B cell (primary cell): ENCODE data around the gene DSCAML1. TPM values are rescaled to one million over a fixed set of nuclear protein-coding genes. Genes with fewer than 3 reads are reported as not detected.
"Not testable (repeated sequence)": the region's sequence is repeated elsewhere in the genome, so short reads cannot be mapped to it uniquely, and the experiment has no call there.

ENCODE experiments used
- ATAC-seq: fragments of 200-7000 bp; cut with Tn5 transposase; one replicate; pipeline ENCODE4 v1.10.0; 2021; ENCODE audit warnings: low read depth, mild to moderate bottlenecking, moderate number of reproducible peaks, moderate library complexity
- CTCF ChIA-PET: fragments of 350-600 bp; sonication (Branson Sonifier 250); formaldehyde crosslinking; loops from one replicate; lab custom pipeline; 2021; ENCODE audit warnings: antibody characterized with exemption, inconsistent platforms; lab: Charles Lee
- POLR2A ChIA-PET: fragments of 350-600 bp; sonication (Branson Sonifier 250); formaldehyde crosslinking; loops from one replicate; lab custom pipeline; 2021; ENCODE audit warnings: antibody characterized with exemption; lab: Charles Lee
- DNase-seq: peaks from one replicate; pipeline ENCODE4 v3.0.0; 2013
- H2AFZ ChIP-seq: 2 replicates; pipeline ENCODE4 v1.6.1; 2012; ENCODE audit warnings: mild to moderate bottlenecking, low read depth, low read length; ENCODE audit not compliant: insufficient read depth, poor library complexity, severe bottlenecking
- H3K27ac ChIP-seq, 2 donors: 1 replicate in 1 of 2; 2 replicates in 1 of 2; pipeline ENCODE4 v1.5.1; 2012 to 2013; ENCODE audit warnings: low read length in 2 of 2, mild to moderate bottlenecking in 2 of 2, moderate library complexity in 1 of 2
- H3K27me3 ChIP-seq, 4 experiments: fragments of 200-600 bp in 1 of 4; sonication (generic) in 1 of 4; replicated peaks in 1 of 4; 1 replicate in 2 of 4; 2 replicates in 2 of 4; pipeline versions ENCODE4 v1.6.1 to v1.7.0; 2013 to 2016; ENCODE audit warnings: low read length in 3 of 4, mild to moderate bottlenecking in 2 of 4, mixed read lengths in 1 of 4, moderate library complexity in 1 of 4; ENCODE audit not compliant: insufficient read depth in 4 of 4, control insufficient read depth in 3 of 4; ENCODE audit errors: control extremely low read depth in 1 of 4
- H3K36me3 ChIP-seq, 2 experiments: replicated peaks in 1 of 2; 1 replicate in 1 of 2; 2 replicates in 1 of 2; pipeline versions ENCODE4 v1.6.1 to v1.7.1; 2013; ENCODE audit warnings: low read length in 1 of 2; ENCODE audit not compliant: insufficient read depth in 2 of 2, control insufficient read depth in 1 of 2; ENCODE audit errors: control extremely low read depth in 1 of 2, extremely low read depth in 1 of 2
- H3K4me1 ChIP-seq, 2 donors: fragments of 200-600 bp in 1 of 2; sonication (generic) in 1 of 2; 1 replicate in 1 of 2; 2 replicates in 1 of 2; pipeline versions ENCODE4 v1.5.1 to v1.6.1; 2013 to 2017; ENCODE audit warnings: low read length in 2 of 2; ENCODE audit not compliant: control insufficient read depth in 2 of 2, insufficient read depth in 2 of 2
- H3K4me2 ChIP-seq: replicated peaks from 2 replicates; pipeline ENCODE3; 2012; ENCODE audit warnings: mild to moderate bottlenecking, low read depth, low read length; ENCODE audit not compliant: poor library complexity, severe bottlenecking
- H3K4me3 ChIP-seq, 5 experiments: fragments of 200-600 bp in 1 of 5; sonication (generic) in 1 of 5; 1 replicate in 3 of 5; 2 replicates in 2 of 5; pipeline versions ENCODE4 v1.5.1 to v1.7.0; 2011 to 2016; ENCODE audit warnings: low read length in 4 of 5, mild to moderate bottlenecking in 4 of 5, low read depth in 2 of 5, control low read depth in 1 of 5, moderate library complexity in 1 of 5; ENCODE audit not compliant: insufficient read depth in 1 of 5; ENCODE audit errors: control extremely low read depth in 1 of 5, extremely low read depth in 1 of 5
- H3K79me2 ChIP-seq: fragments of 200-600 bp; sonication (generic); one replicate; pipeline ENCODE4 v1.6.0; 2016; ENCODE audit warnings: low read length; ENCODE audit not compliant: control insufficient read depth, insufficient read depth
- H3K9ac ChIP-seq: fragments of 200-600 bp; sonication (generic); 2 replicates; pipeline ENCODE4 v1.6.1; 2017; ENCODE audit warnings: mild to moderate bottlenecking, low read length, moderate library complexity
- H3K9me3 ChIP-seq, 3 donors: one replicate each; pipeline versions ENCODE4 v1.6.1 to v1.7.1; 2013; ENCODE audit warnings: low read length in 2 of 3; ENCODE audit not compliant: control insufficient read depth in 2 of 3, insufficient read depth in 1 of 3; ENCODE audit errors: control extremely low read depth in 1 of 3
- H4K20me1 ChIP-seq: 2 replicates; pipeline ENCODE4 v1.6.0; 2012; ENCODE audit warnings: mild to moderate bottlenecking, low read length; ENCODE audit not compliant: insufficient read depth, control insufficient read depth, poor library complexity, severe bottlenecking
- H3K27ac Mint-ChIP-seq: one replicate; pipeline ENCODE4 v1.8.0; 2021; ENCODE audit warnings: mixed read lengths
- H3K27me3 Mint-ChIP-seq: one replicate; pipeline ENCODE4 v1.8.0; 2021; ENCODE audit warnings: mixed read lengths
- H3K4me1 Mint-ChIP-seq: one replicate; pipeline ENCODE4 v1.8.0; 2021; ENCODE audit warnings: mixed read lengths
- H3K4me3 Mint-ChIP-seq: one replicate; pipeline ENCODE4 v1.8.0; 2021; ENCODE audit warnings: mixed read lengths
- H3K9me3 Mint-ChIP-seq: one replicate; pipeline ENCODE4 v1.8.0; 2022; ENCODE audit warnings: mixed read lengths; ENCODE audit not compliant: insufficient read depth
- WGBS: methylation state at CpG from one replicate; pipeline ENCODE4 v1.1.5; 2013; ENCODE audit warnings: missing lambda C conversion rate; ENCODE audit not compliant: insufficient coverage; 5-methylcytosine and 5-hydroxymethylcytosine counted together
- intact Hi-C: fragments of 100-400 bp; cut with micrococcal nuclease; formaldehyde crosslinking; loops from one replicate; pipeline ENCODE4 v1.10.0; 2022
- polyA plus RNA-seq: library from polyadenylated mRNA; depleted of rRNA; stranded (reverse); fragments of >200 nt; gene quantifications from 2 replicates; pipeline ENCODE4 v1.2.3, GENCODE V29; 2012
- total RNA-seq, 2 donors: library from RNA; stranded (reverse); fragments of 120-200 nt in 1 of 2; gene quantifications; 1 replicate in 1 of 2; 2 replicates in 1 of 2; pipeline versions ENCODE4 v1.2.3 to v1.2.4, GENCODE V29; 2013 to 2022
- TF ChIP-seq, protein P1 (sequence below): fragments of 200-600 bp; IDR thresholded peaks from one replicate; pipeline ENCODE4 v1.8.0; 2022; ENCODE audit warnings: antibody characterized with exemption, mild to moderate bottlenecking

DSCAML1 gene
- total and polyA plus RNA-seq, 2 donors (not counting 1 experiment from before 2014, with no cell fraction given), result 1.2 to 6.2 TPM

DNA sequence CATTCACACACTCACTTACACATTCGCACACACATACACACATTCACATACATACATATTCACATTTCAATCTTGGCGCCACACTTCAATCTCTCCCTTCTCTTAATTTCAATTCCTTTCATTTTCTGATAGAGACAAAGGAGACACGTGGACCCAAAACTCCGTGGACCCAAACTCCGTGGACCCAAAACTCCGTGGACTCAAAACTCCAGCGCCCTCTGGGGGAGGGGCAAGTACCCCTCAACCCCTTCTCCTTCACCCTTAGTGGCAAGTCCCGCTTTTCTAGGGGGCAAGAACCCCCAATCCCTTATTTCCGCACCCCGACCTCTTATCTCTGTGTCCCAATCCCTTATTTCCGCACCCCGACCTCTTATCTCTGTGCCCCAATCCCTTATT is 13.0 kb upstream of the DSCAML1 start:
- H3K27ac Mint-ChIP-seq, H2AFZ ChIP-seq, H3K36me3 ChIP-seq, H3K4me3 Mint-ChIP-seq, H3K27ac ChIP-seq, ATAC-seq, H3K4me2 ChIP-seq, DNase-seq, H4K20me1 ChIP-seq, H3K27me3 ChIP-seq, H3K4me3 ChIP-seq, intact Hi-C loops, H3K9me3 Mint-ChIP-seq, H3K9ac ChIP-seq, H3K9me3 ChIP-seq, H3K27me3 Mint-ChIP-seq: not testable (repeated sequence)
- WGBS, result 85% methylated on average over 12 of the region's 12 CpGs
- POLR2A ChIA-PET, result interaction anchor here (0.7 kb wide), 1 partner anchor 104 kb away, joined by 3 read pairs; no protein-coding TSS in a partner anchor
- Histone ChIP-seq H3K4me1 (peaks cover 10 to 20% of the 10 kb centered on the region in 2 donors), H3K79me2 (peaks cover 13% of the 10 kb centered on the region)
- CTCF ChIA-PET, result interaction anchor here (1.7 to 14.3 kb wide), 5 partner anchors 11 to 360 kb away, joined by 3 to 462 read pairs (median 63); partner anchors contain the start of gene FXYD2
- peaks cover 17% of the 10 kb centered on the region for H3K4me1 Mint-ChIP-seq

DNA sequence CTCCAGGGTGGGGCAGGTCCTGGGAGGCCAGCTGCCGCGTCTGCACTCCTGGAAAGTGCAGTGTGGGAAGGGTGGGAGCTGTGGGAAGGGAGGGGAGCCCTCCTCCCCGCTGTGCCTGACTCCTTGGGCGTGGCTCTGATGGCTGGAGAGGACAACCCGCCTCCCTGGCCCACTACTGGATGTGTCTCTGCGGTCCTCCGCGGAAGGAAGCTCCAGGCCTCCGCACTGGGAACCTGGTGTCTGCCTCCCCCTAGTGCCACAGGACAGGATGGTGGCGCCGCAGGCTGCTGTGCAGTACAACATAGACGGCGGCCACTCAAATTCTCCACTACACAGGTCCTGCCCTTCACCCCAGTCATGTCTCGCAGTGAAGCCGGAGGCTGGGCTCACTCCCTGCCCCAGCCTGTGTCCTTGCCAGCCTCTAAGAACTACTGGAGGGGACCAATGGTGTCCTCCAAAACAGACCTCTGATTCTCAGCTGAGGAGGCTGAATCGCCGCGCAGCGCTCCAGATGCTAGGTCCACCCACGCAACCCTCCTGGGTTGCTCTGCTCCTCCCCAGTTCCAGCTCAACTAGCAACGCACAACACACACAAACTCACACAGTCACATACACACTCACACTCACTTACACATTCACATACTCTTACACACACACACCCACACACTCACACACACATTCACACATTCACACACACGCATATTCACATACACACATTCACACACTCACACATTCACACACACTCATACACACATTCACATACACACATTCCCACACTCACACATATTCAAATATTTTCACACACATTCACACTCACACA is 12.4 kb upstream of the DSCAML1 start:
- H4K20me1 ChIP-seq, result peaks cover 4% of the 10 kb centered on the region
- no peak overlapping the region for H3K4me3 ChIP-seq
- peaks cover 12% of the 10 kb centered on the region for H3K79me2 ChIP-seq
- no peaks in the 10 kb centered on the region for H3K9me3 ChIP-seq
- peaks cover 4 to 14% of the 10 kb centered on the region in 2 donors for H3K4me1 ChIP-seq
- no peak overlapping the region for H3K4me3 Mint-ChIP-seq
- POLR2A ChIA-PET, result interaction anchor here (0.5 kb wide), 1 partner anchor 482 kb away, joined by 3 read pairs; the partner anchor contains the start of gene CEP164
- H3K36me3 ChIP-seq, result peaks cover 0 to 12% of the 10 kb centered on the region in 2 experiments
- H3K27me3 Mint-ChIP-seq, result peaks cover 10% of the 10 kb centered on the region
- TF ChIP-seq, protein P1, sequence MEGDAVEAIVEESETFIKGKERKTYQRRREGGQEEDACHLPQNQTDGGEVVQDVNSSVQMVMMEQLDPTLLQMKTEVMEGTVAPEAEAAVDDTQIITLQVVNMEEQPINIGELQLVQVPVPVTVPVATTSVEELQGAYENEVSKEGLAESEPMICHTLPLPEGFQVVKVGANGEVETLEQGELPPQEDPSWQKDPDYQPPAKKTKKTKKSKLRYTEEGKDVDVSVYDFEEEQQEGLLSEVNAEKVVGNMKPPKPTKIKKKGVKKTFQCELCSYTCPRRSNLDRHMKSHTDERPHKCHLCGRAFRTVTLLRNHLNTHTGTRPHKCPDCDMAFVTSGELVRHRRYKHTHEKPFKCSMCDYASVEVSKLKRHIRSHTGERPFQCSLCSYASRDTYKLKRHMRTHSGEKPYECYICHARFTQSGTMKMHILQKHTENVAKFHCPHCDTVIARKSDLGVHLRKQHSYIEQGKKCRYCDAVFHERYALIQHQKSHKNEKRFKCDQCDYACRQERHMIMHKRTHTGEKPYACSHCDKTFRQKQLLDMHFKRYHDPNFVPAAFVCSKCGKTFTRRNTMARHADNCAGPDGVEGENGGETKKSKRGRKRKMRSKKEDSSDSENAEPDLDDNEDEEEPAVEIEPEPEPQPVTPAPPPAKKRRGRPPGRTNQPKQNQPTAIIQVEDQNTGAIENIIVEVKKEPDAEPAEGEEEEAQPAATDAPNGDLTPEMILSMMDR, result no peak
- no peak overlapping the region for H2AFZ ChIP-seq
- no peak overlapping the region for H3K27ac ChIP-seq
- peaks cover 11% of the 10 kb centered on the region for H3K4me1 Mint-ChIP-seq
- peak overlapping the region; percentile 28 for H3K27ac Mint-ChIP-seq
- CTCF ChIA-PET, result interaction anchor here (0.8 to 14.3 kb wide), 10 partner anchors 8 to 361 kb away, joined by 3 to 462 read pairs (median 20); partner anchors contain the start of gene FXYD2
- no peak overlapping the region for H3K9ac ChIP-seq
- ATAC-seq (peak; percentile 61), DNase-seq (no peak)
- no peaks in the 10 kb centered on the region for H3K9me3 Mint-ChIP-seq
- H3K4me2 ChIP-seq, result no peak overlapping the region
- intact Hi-C loops, result no loop called here
- 47% methylated on average over 22 of the region's 22 CpGs for WGBS
- H3K27me3 ChIP-seq, result peaks cover 0 to 9% (median 0%) of the 10 kb centered on the region in 4 experiments
